Mesodermal cell (in vitro differentiated cells): ENCODE data around the gene GRIK5.

Experiments used
- H3K27ac ChIP-seq: 2 replicates; pipeline ENCODE4 v1.7.0; 2013; ENCODE audit warnings: mild to moderate bottlenecking, low read depth, low read length, moderate library complexity; ENCODE audit not compliant: severe bottlenecking
- H3K36me3 ChIP-seq: 2 replicates; pipeline ENCODE4 v1.7.1; 2013; ENCODE audit warnings: mild to moderate bottlenecking, low read length, moderate library complexity; ENCODE audit not compliant: control insufficient read depth, insufficient read depth
- H3K4me1 ChIP-seq: one replicate; pipeline ENCODE4 v1.7.1; 2013; ENCODE audit warnings: mild to moderate bottlenecking, low read length; ENCODE audit not compliant: insufficient read depth, control insufficient read depth, poor library complexity, severe bottlenecking
- H3K4me3 ChIP-seq: 2 replicates; pipeline ENCODE4 v1.7.0; 2013; ENCODE audit warnings: low read length, control low read depth, mild to moderate bottlenecking; ENCODE audit not compliant: insufficient read depth, poor library complexity, severe bottlenecking; ENCODE audit errors: extremely low read depth
- H3K9me3 ChIP-seq: 2 replicates; pipeline ENCODE4 v1.7.1; 2013; ENCODE audit warnings: mild to moderate bottlenecking, low read length, moderate library complexity; ENCODE audit not compliant: control insufficient read depth
- WGBS, 2 experiments: methylation state at CpG; one replicate each; pipeline ENCODE4 v1.1.5; 2013; ENCODE audit warnings: missing lambda C conversion rate in 2 of 2; ENCODE audit not compliant: insufficient coverage in 2 of 2; 5-methylcytosine and 5-hydroxymethylcytosine counted together

Gene GRIK5

GRCh38 chr19:42065511-42065910 lies 4.5 kb downstream of the GRIK5 start:
- H3K36me3 ChIP-seq = peaks cover 5% of the 10 kb centered on the region
- H3K4me1 ChIP-seq = peaks cover 13% of the 10 kb centered on the region
- no peak overlapping the region for H3K27ac ChIP-seq
- 87 to 93% methylated on average over 2 to 5 of the region's 9 CpGs for WGBS, 2 experiments
- H3K9me3 ChIP-seq = no peaks in the 10 kb centered on the region
- H3K4me3 ChIP-seq = no peak overlapping the region

- peaks cover 5% of the 10 kb centered on the region for H3K36me3 ChIP-seq
- H3K9me3 ChIP-seq = no peaks in the 10 kb centered on the region
- H3K27ac ChIP-seq = no peak overlapping the region
- H3K4me3 ChIP-seq = no peak overlapping the region
- peaks cover 8% of the 10 kb centered on the region for H3K4me1 ChIP-seq
- WGBS, 2 experiments = 92 to 95% methylated on average over 13 of the region's 13 CpGs
Measured at GRCh38 chr19:42065051-42065450, 5.0 kb downstream of the GRIK5 start.

- no peak overlapping the region for H3K27ac ChIP-seq
Measured at GRCh38 chr19:42064432-42064831, 5.6 kb downstream of the GRIK5 start.

GRCh38 chr19:42062381-42062780 lies 7.6 kb downstream of the GRIK5 start:
- H3K36me3 ChIP-seq = peaks cover 5% of the 10 kb centered on the region

More at GRCh38 chr19:42064432-42064831, 5.6 kb downstream of the GRIK5 start:
- Histone ChIP-seq H3K4me1 (peaks cover 3% of the 10 kb centered on the region), H3K9me3 (no peaks in the 10 kb centered on the region), H3K36me3 (peaks cover 5% of the 10 kb centered on the region), H3K4me3 (no peak overlapping the region)
- WGBS, 2 experiments = 91 to 99% methylated on average over 6 of the region's 6 CpGs

GRCh38 chr19:42060117-42060516 lies 9.9 kb downstream of the GRIK5 start:
- Histone ChIP-seq H3K4me3 (no peak overlapping the region), H3K4me1 (no peaks in the 10 kb centered on the region), H3K36me3 (peaks cover 5% of the 10 kb centered on the region), H3K9me3 (no peaks in the 10 kb centered on the region), H3K27ac (no peak overlapping the region)
- 86 to 95% methylated on average over 1 to 2 of the region's 3 CpGs for WGBS, 2 experiments

More at GRCh38 chr19:42062381-42062780, 7.6 kb downstream of the GRIK5 start:
- 93 to 97% methylated on average over 6 to 14 of the region's 16 CpGs for WGBS, 2 experiments
- H3K4me3 ChIP-seq = no peak overlapping the region
- no peaks in the 10 kb centered on the region for H3K4me1 ChIP-seq
- no peak overlapping the region for H3K27ac ChIP-seq
- no peaks in the 10 kb centered on the region for H3K9me3 ChIP-seq

- 97 to 100% methylated on average over 10 to 12 of the region's 13 CpGs for WGBS, 2 experiments
- Histone ChIP-seq H3K36me3 (peaks cover 11% of the 10 kb centered on the region), H3K9me3 (no peaks in the 10 kb centered on the region), H3K4me1 (no peaks in the 10 kb centered on the region), H3K4me3 (no peak overlapping the region), H3K27ac (no peak overlapping the region)
Measured at GRCh38 chr19:42059196-42059595, 10.8 kb downstream of the GRIK5 start.

GRCh38 chr19:42057846-42058245 lies 12.2 kb downstream of the GRIK5 start:
- Histone ChIP-seq H3K4me3 (no peak overlapping the region), H3K9me3 (no peaks in the 10 kb centered on the region), H3K36me3 (peaks cover 11% of the 10 kb centered on the region), H3K27ac (no peak overlapping the region), H3K4me1 (no peaks in the 10 kb centered on the region)
- 95 to 100% methylated on average over 2 to 3 of the region's 7 CpGs for WGBS, 2 experiments

GRCh38 chr19:42054205-42054604 lies 15.8 kb downstream of the GRIK5 start:
- 92 to 94% methylated on average over 14 to 15 of the region's 18 CpGs for WGBS, 2 experiments
- Histone ChIP-seq H3K36me3 (peaks cover 5% of the 10 kb centered on the region), H3K9me3 (no peaks in the 10 kb centered on the region), H3K4me3 (no peak overlapping the region), H3K27ac (no peak overlapping the region), H3K4me1 (no peaks in the 10 kb centered on the region)

GRCh38 chr19:42053037-42053935 lies 16.7 kb downstream of the GRIK5 start:
- H3K27ac ChIP-seq = no peak overlapping the region
- H3K36me3 ChIP-seq = peaks cover 9% of the 10 kb centered on the region
- H3K4me3 ChIP-seq = no peak overlapping the region
- no peaks in the 10 kb centered on the region for H3K4me1 ChIP-seq
- WGBS, 2 experiments = 89 to 92% methylated on average over 9 to 10 of the region's 17 CpGs
- H3K9me3 ChIP-seq = no peaks in the 10 kb centered on the region

- no peak overlapping the region for H3K4me3 ChIP-seq
- H3K27ac ChIP-seq = no peak overlapping the region
- no peaks in the 10 kb centered on the region for H3K9me3 ChIP-seq
- 91 to 94% methylated on average over 9 of the region's 10 CpGs for WGBS, 2 experiments
- H3K4me1 ChIP-seq = no peaks in the 10 kb centered on the region
- H3K36me3 ChIP-seq = peaks cover 9% of the 10 kb centered on the region
Measured at GRCh38 chr19:42052241-42052863, 17.7 kb downstream of the GRIK5 start.
